K562 (cell line): Measurements from ENCODE around the gene PPP1R37. TPM values are rescaled to one million over a fixed set of nuclear protein-coding genes. Genes with fewer than 3 reads are reported as not detected.

ENCODE experiments used
- DIDO1 ChIP-seq: fragments of 450-650 bp; IDR thresholded peaks from 2 replicates; pipeline ENCODE4 v1.6.1; 2016; ENCODE audit warnings: low read depth, missing biosample characterization, missing genetic modification characterization
- E2F6 ChIP-seq, 2 experiments: IDR thresholded peaks; 2 replicates each; pipeline ENCODE4 v1.6.1; 2011; ENCODE audit warnings: borderline replicate concordance in 1 of 2, control low read depth in 1 of 2, low read depth in 1 of 2, low read length in 1 of 2, mild to moderate bottlenecking in 1 of 2, mixed read lengths in 1 of 2, moderate library complexity in 1 of 2; ENCODE audit not compliant: insufficient read depth in 1 of 2, insufficient read length in 1 of 2, poor library complexity in 1 of 2, severe bottlenecking in 1 of 2; ENCODE audit errors: extremely low read depth in 1 of 2
- ELF1 ChIP-seq: fragments of 200-800 bp; sonication (Bioruptor generic); IDR thresholded peaks from 2 replicates; pipeline ENCODE4 v1.6.1; 2016; ENCODE audit warnings: missing genetic modification characterization, missing compliant biosample characterization
- GABPA ChIP-seq: fragments of 200-800 bp; sonication (Bioruptor generic); conservative IDR thresholded peaks from 2 replicates; pipeline ENCODE4 v1.6.1; 2016; ENCODE audit warnings: low read depth, missing genetic modification characterization, missing compliant biosample characterization
- KLF16 ChIP-seq: IDR thresholded peaks from 2 replicates; pipeline ENCODE4 v1.6.1; 2016; ENCODE audit warnings: antibody characterized with exemption
- MBD2 ChIP-seq: sonication (generic); IDR thresholded peaks from 2 replicates; pipeline ENCODE4 v1.6.1; 2016; ENCODE audit warnings: low read depth, borderline replicate concordance
- MLX ChIP-seq, 2 experiments: fragments of 450-650 bp in 1 of 2; sonication (generic) in 1 of 2; formaldehyde crosslinking; conservative IDR thresholded peaks; 2 replicates each; pipeline versions ENCODE4 v1.4.0 to v1.8.1; 2020 to 2022; ENCODE audit warnings: mild to moderate bottlenecking in 1 of 2, missing genetic modification reagents in 1 of 2
- POLR2G ChIP-seq: fragments of 200-400 bp; formaldehyde crosslinking; IDR thresholded peaks from 2 replicates; pipeline ENCODE4 v1.6.1; 2017; ENCODE audit warnings: low read depth, mild to moderate bottlenecking, antibody characterized with exemption, low read length, moderate library complexity
- RAD21 ChIP-seq, 2 experiments: fragments of 250-450 bp in 1 of 2; fragments of 450-650 bp in 1 of 2; sonication (Bioruptor Pico) in 1 of 2; formaldehyde crosslinking in 1 of 2; IDR thresholded peaks in 1 of 2; conservative IDR thresholded peaks in 1 of 2; 2 replicates each; pipeline versions ENCODE4 v1.4.0 to v1.8.0; 2020 to 2022; ENCODE audit warnings: mild to moderate bottlenecking in 2 of 2, moderate library complexity in 1 of 2
- RFX1 ChIP-seq: fragments of 450-650 bp; IDR thresholded peaks from 2 replicates; pipeline ENCODE4 v1.6.1; 2016; ENCODE audit warnings: mild to moderate bottlenecking, moderate library complexity
- SNAPC5 ChIP-seq: fragments of 250-450 bp; sonication (Bioruptor Pico); IDR thresholded peaks from 2 replicates; pipeline ENCODE4 v1.8.0; 2021; ENCODE audit warnings: moderate library complexity, mild to moderate bottlenecking, inconsistent platforms
- TCFL5 ChIP-seq: fragments of 250-450 bp; sonication (Bioruptor Pico); conservative IDR thresholded peaks from 2 replicates; pipeline ENCODE4 v1.6.1; 2021; ENCODE audit warnings: mild to moderate bottlenecking, moderate library complexity, matching md5 sums
- UBTF ChIP-seq, 2 experiments: IDR thresholded peaks; 2 replicates each; pipeline ENCODE4 v1.6.1; 2012; ENCODE audit warnings: improper control_type of control experiment in 2 of 2, low read depth in 2 of 2, low read length in 2 of 2, borderline replicate concordance in 1 of 2
- ZKSCAN8 ChIP-seq: fragments of 200-800 bp; sonication (Bioruptor generic); IDR thresholded peaks from 2 replicates; pipeline ENCODE4 v1.6.1; 2016; ENCODE audit warnings: missing genetic modification characterization, missing compliant biosample characterization
- ZNF140 ChIP-seq: fragments of 250-450 bp; sonication (Bioruptor Pico); IDR thresholded peaks from 2 replicates; pipeline ENCODE4 v1.8.0; 2021; ENCODE audit warnings: moderate library complexity, mild to moderate bottlenecking, inconsistent platforms
- ZNF24 ChIP-seq: fragments of 450-650 bp; IDR thresholded peaks from 2 replicates; pipeline ENCODE4 v1.6.1; 2016
- ZNF449 ChIP-seq: fragments of 250-450 bp; sonication (Bioruptor Pico); IDR thresholded peaks from 2 replicates; pipeline ENCODE4 v1.8.0; 2022; ENCODE audit warnings: moderate library complexity, mild to moderate bottlenecking, inconsistent platforms
- ZNF512 ChIP-seq: IDR thresholded peaks from 2 replicates; pipeline ENCODE4 v1.6.1; 2016; ENCODE audit warnings: missing genetic modification characterization, missing compliant biosample characterization
- ZNF830 ChIP-seq: fragments of 250-450 bp; sonication (Bioruptor Pico); IDR thresholded peaks from 2 replicates; pipeline ENCODE4 v1.5.0; 2021; ENCODE audit warnings: mild to moderate bottlenecking
- polyA plus RNA-seq, 8 experiments: library from polyadenylated mRNA; depleted of rRNA in 4 of 8; stranded (reverse) in 5 of 8; unstranded in 3 of 8; fragments of >200 nt; fragmentation: Nextera tagmentation in 2 of 8; fragmentation: Illumina TruSeq in 1 of 8; extraction: Ambion mirVana in 2 of 8; extraction: Trizol in 1 of 8; gene quantifications; 2 replicates each; pipeline versions ENCODE4 v1.2.1 to v1.2.3, GENCODE V29; 2011 to 2014; ENCODE audit warnings: inconsistent platforms in 1 of 8, missing spikeins in 1 of 8
- total RNA-seq, 7 experiments: library from RNA; depleted of rRNA in 6 of 7; stranded (reverse); fragments of >200 nt in 6 of 7; fragmentation: Illumina TruSeq in 2 of 7; extraction: Trizol in 2 of 7; gene quantifications; 2 replicates each; pipeline versions ENCODE4 v1.2.1 to v1.2.3, GENCODE V29; 2011 to 2021; ENCODE audit warnings: low replicate concordance in 1 of 7

The PPP1R37 gene
- total and polyA plus RNA-seq, 9 of the 15 experiments (the other 6 are each of a cell fraction or from before 2014, with no cell fraction given): 0.04 to 20.3 (median 7.3) TPM

GRCh38 chr19:45178262-45179071 is 85.5 kb downstream of the PPP1R37 start, which contains the start of gene BLOC1S3 (continued):
- TF ChIP-seq MLX (CRISPR knock-in tag; conservative IDR thresholded peaks at IDR 0.05) (no peak), SNAPC5 (CRISPR knock-in tag) (no peak), ZNF830 (0 out of 2 replicates have a peak, but pooled peaks have one; percentile 54), ZKSCAN8 (no peak), ZNF512 (no peak), GABPA (tag) (peak; percentile 67), KLF16 (no peak), UBTF (IDR thresholded peaks at IDR 0.05; ENCODE audit: borderline replicate concordance in 1 of 2, low read depth in 2 of 2, low read length in 2 of 2) (no peak), TCFL5 (CRISPR knock-in tag) (no peak; the same call in 1 of the 2 replicates), E2F6 (IDR thresholded peaks at IDR 0.05; ENCODE audit: borderline replicate concordance in 1 of 2, extremely low read depth in 1 of 2, insufficient read depth in 1 of 2, insufficient read length in 1 of 2, low read depth in 1 of 2, low read length in 1 of 2, poor library complexity in 1 of 2, severe bottlenecking in 1 of 2) (peak; percentile 44 to 59), DIDO1 (tag) (peak; percentile 59), RAD21 (CRISPR knock-in tag; conservative IDR thresholded peaks at IDR 0.05 in 1 of 2, IDR thresholded peaks at IDR 0.05 in 1 of 2) (peak; percentile 13 to 38; a peak in 3 of 4 replicates), ZNF449 (CRISPR knock-in tag) (no peak), ZNF140 (no peak), MBD2 (peak; percentile 87), POLR2G (peak; percentile 70), ELF1 (tag) (peak; percentile 99), ZNF24 (no peak), RFX1 (no peak)
